NCI-H2107 treated with DMSO at 0.1 percent for 48 hours (cell line): Measurements from ENCODE around the gene SRSF9.
"Not testable (repeated sequence)": the region's sequence is repeated elsewhere in the genome, so short reads cannot be mapped to it uniquely, and the experiment has no call there.

Experiments used
- DNase-seq: peaks from one replicate; lab custom pipeline; 2025; ENCODE audit not compliant: unreplicated experiment; lab: John Stamatoyannopoulos, UW

Gene SRSF9

GRCh38 chr12:120453060-120453750 is 16.3 kb downstream of the SRSF9 start:
- no peak for DNase-seq

GRCh38 chr12:120452524-120452923 is 17.0 kb downstream of the SRSF9 start:
- DNase-seq, result not testable (repeated sequence)

GRCh38 chr12:120447992-120448391 is 21.6 kb downstream of the SRSF9 start:
- no peak for DNase-seq

DNA sequence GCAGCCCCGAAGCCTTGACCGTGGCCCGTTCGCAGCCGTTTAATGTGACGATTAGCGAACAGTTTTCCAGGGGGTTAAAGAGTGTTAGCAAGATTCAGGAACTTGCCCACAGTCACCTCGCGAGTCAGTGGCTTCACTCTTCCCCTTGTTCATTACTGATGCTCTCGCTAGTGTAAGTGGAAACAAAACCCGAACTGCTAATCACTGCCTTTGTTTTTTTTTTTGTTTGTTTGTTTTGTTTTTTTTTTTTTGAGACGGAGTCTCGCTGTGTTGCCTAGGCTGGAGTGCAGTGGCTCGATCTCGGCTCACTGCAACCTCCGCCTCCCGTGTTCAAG is 22.7 kb downstream of the SRSF9 start:
- DNase-seq, result not testable (repeated sequence)

DNA sequence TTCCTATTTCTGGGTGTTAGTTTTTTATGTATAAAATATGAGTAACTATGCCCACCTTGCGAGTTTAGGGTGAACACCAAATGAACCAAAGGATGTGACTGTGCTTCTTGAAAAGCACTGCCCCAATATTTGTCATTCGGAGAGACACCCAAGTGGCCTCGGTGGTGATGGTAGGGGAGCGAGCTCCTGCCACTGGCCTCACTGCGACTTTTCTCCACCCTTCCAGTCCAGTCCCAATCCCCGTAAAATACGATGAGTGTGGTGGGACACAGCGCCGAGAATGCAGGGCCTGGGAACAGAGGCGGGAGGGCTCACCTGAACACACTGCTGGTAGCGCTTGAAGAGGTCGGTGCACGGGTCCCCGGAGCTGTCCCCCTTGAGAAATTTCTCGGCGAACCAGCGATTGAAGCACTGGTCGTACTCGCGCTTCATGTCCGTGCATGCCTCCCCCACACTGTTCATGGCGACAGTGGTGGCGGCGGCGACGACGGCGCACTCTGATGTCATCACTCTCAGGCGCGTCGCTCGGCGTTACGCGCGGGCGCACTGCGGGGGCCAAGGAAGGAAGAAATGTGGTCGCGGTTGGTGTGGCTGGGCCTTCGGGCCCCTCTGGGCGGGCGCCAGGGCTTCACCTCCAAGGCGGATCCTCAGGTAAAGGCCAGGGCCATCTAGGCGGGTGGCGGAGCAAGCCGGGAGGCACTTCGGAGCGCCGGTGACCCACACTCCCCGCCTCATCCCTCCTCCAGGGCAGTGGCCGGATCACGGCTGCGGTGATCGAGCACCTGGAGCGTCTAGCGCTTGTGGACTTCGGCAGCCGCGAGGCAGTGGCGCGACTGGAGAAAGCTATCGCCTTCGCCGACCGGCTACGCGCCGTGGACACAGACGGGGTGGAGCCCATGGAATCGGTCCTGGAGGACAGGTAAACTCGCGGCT is 23.4 kb downstream of the SRSF9 start, which contains the start of the genes GATC and TRIAP1:
GATC (plus strand) TSS at position 534 of the 933 bp plus-strand sequence; CDS start at position 571, 37 bp downstream.
TRIAP1 (minus strand) TSS at position 474 of the 933 bp plus-strand sequence; CDS start at position 462, 12 bp downstream.
- DNase-seq, result peak; percentile 58

GRCh38 chr12:120444676-120445075 is 24.9 kb downstream of the SRSF9 start:
- DNase-seq, result no peak

- DNase-seq, result peak; percentile 64
These were observed 29.8 kb downstream of the SRSF9 start for GRCh38 chr12:120439646-120440247.

- DNase-seq, result no peak
These were observed 30.9 kb downstream of the SRSF9 start for GRCh38 chr12:120438495-120439198.

DNA sequence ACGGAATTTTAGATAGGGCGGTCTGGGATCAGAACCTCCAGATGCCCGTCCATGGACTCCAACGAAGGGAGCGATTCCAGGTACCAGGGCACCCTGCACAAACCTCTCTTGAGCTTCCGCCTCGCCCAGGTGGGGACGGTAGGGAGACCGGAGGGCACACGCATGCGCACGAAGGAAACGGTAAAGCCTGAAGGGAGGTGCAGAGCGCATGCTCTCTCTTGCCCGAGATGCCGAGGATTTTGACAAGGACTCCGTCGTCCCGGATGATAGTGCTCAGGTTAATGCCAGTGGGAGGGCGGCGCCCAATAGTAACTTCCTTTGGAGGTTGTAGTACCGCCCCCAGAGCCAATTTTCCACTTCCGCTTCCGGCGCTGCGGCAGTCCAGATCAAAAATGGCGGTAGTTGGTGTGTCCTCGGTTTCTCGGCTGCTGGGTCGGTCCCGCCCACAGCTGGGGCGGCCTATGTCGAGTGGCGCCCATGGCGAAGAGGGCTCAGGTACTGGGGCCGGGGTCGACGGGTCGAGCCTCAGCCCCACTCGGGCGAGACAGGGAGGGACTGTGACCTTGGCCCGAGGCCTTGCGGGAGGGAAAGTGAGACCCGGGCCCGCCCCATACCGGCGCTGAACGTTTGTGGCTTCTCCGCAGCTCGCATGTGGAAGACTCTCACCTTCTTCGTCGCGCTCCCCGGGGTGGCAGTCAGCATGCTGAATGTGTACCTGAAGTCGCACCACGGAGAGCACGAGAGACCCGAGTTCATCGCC is 31.6 kb downstream of the SRSF9 start, which contains the start of gene COX6A1:
COX6A1 (plus strand) TSS at position 379 of the 760 bp plus-strand sequence; CDS start at position 393, 14 bp downstream.
- peak; percentile 99 for DNase-seq

DNA sequence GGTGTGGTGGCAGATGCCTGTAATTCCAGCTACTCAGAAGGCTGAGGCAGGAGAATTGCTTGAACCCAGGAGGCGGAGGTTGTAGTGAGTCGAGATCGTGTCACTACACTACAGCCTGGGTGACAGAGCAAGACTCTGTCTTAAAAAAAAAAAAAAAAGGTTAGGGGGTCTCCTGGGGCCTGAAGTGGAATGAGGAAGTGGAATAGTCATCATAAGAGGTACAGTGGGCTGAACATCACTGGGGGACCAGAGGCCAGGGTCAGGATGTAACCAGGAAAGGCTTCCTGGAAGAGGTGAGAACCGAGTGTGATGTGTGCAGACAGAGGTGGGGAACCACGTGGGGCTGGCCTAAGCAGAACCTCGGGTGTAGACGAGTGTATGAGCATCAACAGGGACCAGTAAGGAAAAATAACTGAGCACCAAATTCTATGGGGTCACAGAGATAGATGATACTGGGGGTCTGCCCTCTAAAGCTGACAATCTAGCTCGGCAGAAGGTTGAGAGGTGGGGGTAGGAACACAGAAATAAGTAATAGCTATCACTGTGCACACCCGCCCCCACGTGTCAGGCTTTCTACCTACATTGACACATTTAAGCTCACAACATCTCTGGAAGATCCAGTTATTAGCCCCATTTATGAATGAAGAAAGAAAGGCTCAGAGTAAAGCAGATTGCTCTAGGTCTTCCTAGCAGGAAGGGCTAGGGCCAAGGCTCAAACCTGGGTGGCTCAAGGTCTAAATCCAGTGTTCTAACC is 36.6 kb downstream of the SRSF9 start:
- no peak for DNase-seq

DNA sequence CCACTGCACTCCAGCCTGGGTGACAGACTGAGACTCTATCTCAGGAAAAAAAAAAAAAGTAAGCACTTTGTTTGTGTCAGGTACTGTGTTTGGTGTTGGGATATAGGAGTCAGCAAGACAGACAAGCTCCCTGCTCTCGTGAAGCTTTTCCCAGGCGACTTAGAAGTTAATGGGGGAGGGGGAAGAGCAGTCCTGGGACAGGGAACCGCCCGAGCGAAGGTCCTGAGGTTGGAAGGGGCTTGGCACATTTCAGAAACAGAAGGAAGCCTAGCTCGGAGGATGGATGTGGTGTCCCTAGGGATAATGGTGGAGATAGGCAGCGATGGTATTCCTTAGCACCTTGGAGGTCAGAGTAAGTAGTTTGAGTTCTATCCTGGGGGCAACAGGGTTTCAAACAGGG is 40.2 kb downstream of the SRSF9 start:
- DNase-seq, result no peak

- no peak for DNase-seq
These were observed 40.8 kb downstream of the SRSF9 start for GRCh38 chr12:120428597-120429229.

DNA sequence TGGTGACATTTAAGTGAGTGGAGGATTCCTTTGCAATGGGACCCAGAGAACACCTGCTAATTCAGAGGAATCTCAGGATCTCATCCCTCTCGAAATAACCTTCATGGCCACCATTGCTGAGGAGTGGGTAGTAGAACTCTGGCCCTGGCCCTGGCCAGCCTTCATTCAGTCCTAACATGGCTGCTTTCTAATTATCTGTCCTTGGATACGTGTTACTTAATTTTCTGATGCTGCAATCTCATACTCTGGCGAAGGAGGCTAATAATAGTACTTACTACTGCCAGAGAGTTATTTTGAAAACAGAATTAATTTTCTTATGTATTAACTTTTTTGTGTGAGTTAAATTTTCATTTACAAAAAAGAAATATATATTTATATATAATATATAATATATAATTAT is 43.8 kb downstream of the SRSF9 start:
- DNase-seq, result no peak

DNA sequence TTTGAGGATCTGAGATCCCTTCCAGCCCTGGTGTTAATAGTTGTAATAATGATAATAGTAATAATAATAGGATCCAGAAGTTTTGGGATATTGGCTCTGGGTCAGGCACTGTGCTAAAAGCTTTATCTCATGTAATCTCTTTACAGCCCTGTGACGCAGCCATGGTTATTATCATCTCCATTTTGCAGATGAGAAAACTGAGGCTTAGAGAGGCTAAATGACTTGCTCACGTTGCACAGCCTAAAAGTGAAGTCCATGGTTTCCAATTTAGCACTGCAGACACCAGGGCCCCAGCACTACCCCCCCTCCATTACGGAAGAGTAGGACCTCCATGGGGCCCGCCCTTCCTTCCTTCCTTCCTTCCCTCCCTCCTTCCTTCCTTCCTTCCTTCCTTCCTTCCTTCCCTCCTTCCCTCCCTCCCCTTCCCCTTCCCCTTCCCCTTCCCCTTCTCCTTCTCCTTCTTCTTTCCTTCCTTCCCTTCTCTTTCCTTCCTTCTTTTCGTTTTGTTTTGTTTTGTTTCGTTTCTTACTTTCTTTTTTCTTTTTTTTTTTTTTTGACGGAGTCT is 46.6 kb downstream of the SRSF9 start:
- DNase-seq, result no peak

DNA sequence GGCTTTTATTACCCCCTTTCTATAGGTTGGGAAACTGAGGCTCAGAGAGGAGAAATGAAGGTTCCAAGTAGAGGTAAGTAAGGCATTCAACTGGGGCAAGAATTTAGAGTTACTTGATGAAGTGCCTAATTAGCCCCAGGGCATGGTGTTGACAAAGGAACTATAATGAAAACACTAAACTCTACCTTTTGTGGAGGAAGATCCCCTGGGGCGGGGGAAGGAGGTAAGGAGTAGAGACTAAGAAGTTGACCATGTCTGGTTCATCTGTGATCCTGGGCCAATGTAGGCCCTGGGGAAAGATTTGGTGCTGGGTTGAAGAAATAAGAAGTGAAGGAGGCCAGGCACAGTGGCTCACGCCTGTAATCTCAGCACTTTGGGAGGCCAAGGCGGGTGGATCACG is 47.8 kb downstream of the SRSF9 start:
- DNase-seq, result no peak

GRCh38 chr12:120417917-120418580 is 51.5 kb downstream of the SRSF9 start:
- DNase-seq, result no peak

DNA sequence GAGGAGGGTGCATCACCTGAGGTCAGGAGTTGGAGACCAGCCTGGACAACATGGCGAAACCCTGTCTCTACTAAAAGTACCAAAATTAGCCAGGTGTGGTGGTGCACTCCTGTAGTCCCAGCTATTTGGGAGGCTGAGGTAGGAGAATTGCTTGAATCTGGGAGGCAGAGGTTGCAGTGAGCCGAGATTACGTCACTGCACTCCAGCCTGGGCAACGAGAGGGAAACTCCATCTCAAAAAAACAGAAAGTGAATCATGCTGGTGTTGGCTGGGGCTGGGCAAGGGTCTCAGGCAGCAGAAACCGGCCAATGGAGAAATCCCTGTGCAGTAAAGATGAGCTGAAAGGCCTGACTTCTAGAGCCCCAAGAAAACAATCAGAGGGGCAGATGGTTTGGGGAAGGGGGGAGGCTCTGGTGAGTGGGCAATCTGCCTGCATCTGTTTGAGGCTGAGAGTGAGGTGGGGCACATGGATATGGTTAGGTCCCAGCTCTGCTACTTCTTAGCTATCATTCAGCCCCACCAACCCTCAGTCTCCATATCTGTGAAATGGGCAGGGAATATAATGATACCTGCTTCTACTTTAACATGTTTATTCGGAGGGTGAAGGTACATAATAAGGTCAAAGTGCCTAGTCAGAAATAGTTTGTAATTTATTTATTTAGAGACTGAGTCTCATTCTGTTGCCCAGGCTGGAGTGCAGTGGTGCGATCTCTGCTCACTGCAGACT is 52.9 kb downstream of the SRSF9 start:
- DNase-seq, result no peak
